RCC 7860 (cell line): Measurements from ENCODE around the gene BFSP2.
A peak's percentile ranks its signal among the peaks of the same experiment; 100 is the strongest.

Experiments
- DNase-seq: peaks from one replicate; pipeline ENCODE4 v3.0.0-alpha.2; 2015; ENCODE audit warnings: low spot score
- FAIRE-seq: peaks from 2 replicates; lab custom pipeline; 2012; peaks lifted over from hg19 to GRCh38; lab: Jason Lieb, UNC

BFSP2 gene

GRCh38 chr3:133383175-133383574, 16.7 kb upstream of the BFSP2 start:
- no peak for FAIRE-seq
- no peak for DNase-seq

GRCh38 chr3:133383741-133384140, 16.1 kb upstream of the BFSP2 start:
- FAIRE-seq (no peak), DNase-seq (no peak)

GRCh38 chr3:133384331-133385027, 15.4 kb upstream of the BFSP2 start:
- FAIRE-seq (no peak), DNase-seq (peak; percentile 20)

- FAIRE-seq (no peak), DNase-seq (no peak)
Measured at GRCh38 chr3:133386876-133387275, 13.0 kb upstream of the BFSP2 start.

- DNase-seq (no peak), FAIRE-seq (no peak)
Measured at GRCh38 chr3:133387341-133387740, 12.5 kb upstream of the BFSP2 start.

- FAIRE-seq, result peak; percentile 41
- peak; percentile 32 for DNase-seq
Measured at GRCh38 chr3:133388696-133389395, 11.0 kb upstream of the BFSP2 start.

- FAIRE-seq, result no peak
- DNase-seq, result no peak
Measured at GRCh38 chr3:133390715-133391114, 9.1 kb upstream of the BFSP2 start.

- FAIRE-seq (no peak), DNase-seq (no peak)
Measured at GRCh38 chr3:133393204-133393603, 6.7 kb upstream of the BFSP2 start.

GRCh38 chr3:133393691-133394474, 6.0 kb upstream of the BFSP2 start:
- DNase-seq (no peak), FAIRE-seq (no peak)

- FAIRE-seq (no peak), DNase-seq (no peak)
Measured at GRCh38 chr3:133394561-133395311, 5.1 kb upstream of the BFSP2 start.

- DNase-seq, result no peak
- FAIRE-seq, result no peak
Measured at GRCh38 chr3:133396906-133397305, 3.0 kb upstream of the BFSP2 start.

- DNase-seq, result no peak
- FAIRE-seq, result no peak
Measured at GRCh38 chr3:133401374-133402135, 1.7 kb downstream of the BFSP2 start.

- no peak for FAIRE-seq
Measured at GRCh38 chr3:133404920-133405319, 5.1 kb downstream of the BFSP2 start.

GRCh38 chr3:133408366-133408765, 8.5 kb downstream of the BFSP2 start:
- DNase-seq (no peak), FAIRE-seq (no peak)

More at GRCh38 chr3:133404920-133405319, 5.1 kb downstream of the BFSP2 start:
- DNase-seq, result no peak

GRCh38 chr3:133408961-133409360, 9.1 kb downstream of the BFSP2 start:
- DNase-seq (peak; percentile 67), FAIRE-seq (peak; percentile 86)

GRCh38 chr3:133410191-133410892, 10.5 kb downstream of the BFSP2 start:
- FAIRE-seq (no peak), DNase-seq (peak; percentile 53)

GRCh38 chr3:133412183-133413132, 12.6 kb downstream of the BFSP2 start:
- DNase-seq, result no peak
- FAIRE-seq, result no peak
